Stimulated activated naive CD8-positive, alpha-beta T cell treated with anti-CD3 and anti-CD28 coated beads, Interleukin-15, amount 100 ng/mL, for 72 hours (primary cell): ENCODE results near the gene DCLK2.
"Not testable (repeated sequence)": the region's sequence is repeated elsewhere in the genome, so short reads cannot be mapped to it uniquely, and the experiment has no call there.

Experiments
- ATAC-seq: fragments of 150-1000 bp; cut with Tn5 transposase; 2 replicates; pipeline ENCODE4 v1.10.0; 2021; ENCODE audit warnings: mild to moderate bottlenecking, moderate library complexity
- DNase-seq, 2 donors: peaks; one replicate each; pipeline ENCODE4 v3.0.0; 2021 to 2022
- H3K27ac Mint-ChIP-seq, 2 donors: one replicate each; pipeline ENCODE4 v1.8.0; 2022; ENCODE audit warnings: mild to moderate bottlenecking in 2 of 2, mixed read lengths in 2 of 2, moderate library complexity in 2 of 2
- H3K27me3 Mint-ChIP-seq: one replicate; pipeline ENCODE4 v1.8.0; 2022; ENCODE audit warnings: mixed read lengths
- H3K4me1 Mint-ChIP-seq: one replicate; pipeline ENCODE4 v1.8.0; 2022; ENCODE audit warnings: mild to moderate bottlenecking, mixed read lengths
- H3K4me3 Mint-ChIP-seq, 2 donors: one replicate each; pipeline ENCODE4 v1.8.0; 2022; ENCODE audit warnings: mild to moderate bottlenecking in 2 of 2, mixed read lengths in 2 of 2, moderate library complexity in 1 of 2
- H3K9me3 Mint-ChIP-seq, 2 donors: one replicate each; pipeline ENCODE4 v1.8.0; 2022; ENCODE audit warnings: mixed read lengths in 2 of 2

DCLK2 gene

GRCh38 chr4:150176547-150176946 lies 98.3 kb downstream of the DCLK2 start:
- ATAC-seq = no peak

GRCh38 chr4:150178161-150178560 lies 99.9 kb downstream of the DCLK2 start:
- no peaks in the 10 kb centered on the region for H3K9me3 Mint-ChIP-seq

More at GRCh38 chr4:150176547-150176946, 98.3 kb downstream of the DCLK2 start:
- no peak for DNase-seq
- H3K4me1 Mint-ChIP-seq = no peaks in the 10 kb centered on the region
- H3K9me3 Mint-ChIP-seq = no peaks in the 10 kb centered on the region
- H3K4me3 Mint-ChIP-seq = no peak overlapping the region
- H3K27me3 Mint-ChIP-seq = peaks cover 13% of the 10 kb centered on the region
- no peak overlapping the region for H3K27ac Mint-ChIP-seq

GRCh38 chr4:150181536-150181935 lies 103.3 kb downstream of the DCLK2 start:
- H3K27me3 Mint-ChIP-seq = peaks cover 28% of the 10 kb centered on the region
- H3K27ac Mint-ChIP-seq = no peak overlapping the region
- ATAC-seq = no peak
- no peaks in the 10 kb centered on the region for H3K9me3 Mint-ChIP-seq
- DNase-seq = no peak
- H3K4me1 Mint-ChIP-seq = no peaks in the 10 kb centered on the region
- H3K4me3 Mint-ChIP-seq = no peak overlapping the region

More at GRCh38 chr4:150178161-150178560, 99.9 kb downstream of the DCLK2 start:
- Mint-ChIP-seq H3K4me1 (no peaks in the 10 kb centered on the region), H3K27ac (no peak overlapping the region), H3K27me3 (peaks cover 20% of the 10 kb centered on the region), H3K4me3 (no peak overlapping the region)
- no peak for ATAC-seq
- DNase-seq = no peak

GRCh38 chr4:150182794-150183193 lies 104.5 kb downstream of the DCLK2 start:
- H3K4me1 Mint-ChIP-seq = no peaks in the 10 kb centered on the region
- ATAC-seq (no peak), DNase-seq (no peak)
- H3K9me3 Mint-ChIP-seq = no peaks in the 10 kb centered on the region
- H3K27ac Mint-ChIP-seq = no peak overlapping the region
- H3K4me3 Mint-ChIP-seq = no peak overlapping the region
- H3K27me3 Mint-ChIP-seq = peaks cover 28% of the 10 kb centered on the region

- not testable (repeated sequence) for ATAC-seq, H3K4me1 Mint-ChIP-seq, H3K4me3 Mint-ChIP-seq, H3K27ac Mint-ChIP-seq, H3K9me3 Mint-ChIP-seq, DNase-seq
- H3K27me3 Mint-ChIP-seq = peaks cover 28% of the 10 kb centered on the region
These were observed 106.8 kb downstream of the DCLK2 start for GRCh38 chr4:150185033-150185432.

- Mint-ChIP-seq H3K4me1 (no peaks in the 10 kb centered on the region), H3K27ac (no peak overlapping the region), H3K9me3 (no peaks in the 10 kb centered on the region), H3K4me3 (no peak overlapping the region), H3K27me3 (no peaks in the 10 kb centered on the region)
- DNase-seq (no peak), ATAC-seq (no peak)
These were observed 114.7 kb downstream of the DCLK2 start for GRCh38 chr4:150192986-150193385.

- ATAC-seq, H3K27me3 Mint-ChIP-seq, H3K4me3 Mint-ChIP-seq, H3K27ac Mint-ChIP-seq, H3K9me3 Mint-ChIP-seq, H3K4me1 Mint-ChIP-seq, DNase-seq: not testable (repeated sequence)
These were observed 119.0 kb downstream of the DCLK2 start for GRCh38 chr4:150197256-150197655.

GRCh38 chr4:150199056-150199455 lies 120.8 kb downstream of the DCLK2 start:
- H3K4me3 Mint-ChIP-seq = no peak overlapping the region

GRCh38 chr4:150205016-150205415 lies 126.8 kb downstream of the DCLK2 start:
- ATAC-seq = no peak
- Mint-ChIP-seq H3K4me1 (no peaks in the 10 kb centered on the region), H3K27me3 (no peaks in the 10 kb centered on the region), H3K9me3 (no peaks in the 10 kb centered on the region), H3K27ac (no peak overlapping the region), H3K4me3 (no peak overlapping the region)
- DNase-seq = no peak

More at GRCh38 chr4:150199056-150199455, 120.8 kb downstream of the DCLK2 start:
- Mint-ChIP-seq H3K4me1 (no peaks in the 10 kb centered on the region), H3K27me3 (no peaks in the 10 kb centered on the region), H3K27ac (no peak overlapping the region), H3K9me3 (no peaks in the 10 kb centered on the region)
- DNase-seq = no peak
- ATAC-seq = no peak

- H3K27me3 Mint-ChIP-seq = peaks cover 5% of the 10 kb centered on the region
- H3K4me3 Mint-ChIP-seq = no peak overlapping the region
- DNase-seq = no peak
- no peak overlapping the region for H3K27ac Mint-ChIP-seq
- no peaks in the 10 kb centered on the region for H3K4me1 Mint-ChIP-seq
- no peaks in the 10 kb centered on the region for H3K9me3 Mint-ChIP-seq
- no peak for ATAC-seq
These were observed 128.0 kb downstream of the DCLK2 start for GRCh38 chr4:150206265-150206664.

GRCh38 chr4:150206954-150207353 lies 128.7 kb downstream of the DCLK2 start:
- no peaks in the 10 kb centered on the region for H3K4me1 Mint-ChIP-seq
- peaks cover 12% of the 10 kb centered on the region for H3K27me3 Mint-ChIP-seq
- no peak for DNase-seq
- no peak for ATAC-seq
- H3K9me3 Mint-ChIP-seq = no peaks in the 10 kb centered on the region
- H3K4me3 Mint-ChIP-seq = no peak overlapping the region
- no peak overlapping the region for H3K27ac Mint-ChIP-seq

- DNase-seq (no peak), ATAC-seq (no peak)
- Mint-ChIP-seq H3K27ac (no peak overlapping the region), H3K4me3 (no peak overlapping the region), H3K27me3 (peaks cover 15% of the 10 kb centered on the region), H3K4me1 (no peaks in the 10 kb centered on the region), H3K9me3 (no peaks in the 10 kb centered on the region)
These were observed 129.6 kb downstream of the DCLK2 start for GRCh38 chr4:150207871-150208270.

GRCh38 chr4:150209140-150209829 lies 131.0 kb downstream of the DCLK2 start:
- no peaks in the 10 kb centered on the region for H3K9me3 Mint-ChIP-seq
- no peak for ATAC-seq
- H3K4me1 Mint-ChIP-seq = no peaks in the 10 kb centered on the region
- H3K4me3 Mint-ChIP-seq = no peak overlapping the region
- H3K27me3 Mint-ChIP-seq = peaks cover 15% of the 10 kb centered on the region
- no peak overlapping the region for H3K27ac Mint-ChIP-seq
- DNase-seq = peak in 1 of 2 donors; percentile 17

- Mint-ChIP-seq H3K27ac (no peak overlapping the region), H3K4me3 (no peak overlapping the region), H3K27me3 (peaks cover 15% of the 10 kb centered on the region), H3K9me3 (no peaks in the 10 kb centered on the region), H3K4me1 (no peaks in the 10 kb centered on the region)
- ATAC-seq (no peak), DNase-seq (no peak)
These were observed 132.8 kb downstream of the DCLK2 start for GRCh38 chr4:150211016-150211415.

GRCh38 chr4:150211799-150212445 lies 133.7 kb downstream of the DCLK2 start:
- no peak for ATAC-seq
- H3K9me3 Mint-ChIP-seq = no peaks in the 10 kb centered on the region
- DNase-seq = no peak
- H3K27me3 Mint-ChIP-seq = peaks cover 15% of the 10 kb centered on the region
- H3K4me3 Mint-ChIP-seq = no peak overlapping the region
- no peak overlapping the region for H3K27ac Mint-ChIP-seq
- H3K4me1 Mint-ChIP-seq = no peaks in the 10 kb centered on the region

- no peak for DNase-seq
- Mint-ChIP-seq H3K27me3 (peaks cover 15% of the 10 kb centered on the region), H3K4me3 (no peak overlapping the region), H3K9me3 (no peaks in the 10 kb centered on the region), H3K27ac (no peak overlapping the region), H3K4me1 (no peaks in the 10 kb centered on the region)
- ATAC-seq = no peak
These were observed 134.2 kb downstream of the DCLK2 start for GRCh38 chr4:150212485-150212884.
